CD14-positive monocyte (primary cell): ENCODE measurements around the gene PTGES2. TPM values are rescaled to one million over a fixed set of nuclear protein-coding genes. Genes with fewer than 3 reads are reported as not detected.

Experiments used
- DNase-seq, 3 donors: peaks; one replicate each; pipeline ENCODE4 v3.0.0-alpha.2; 2011 to 2022
- H2AFZ ChIP-seq: 2 replicates; pipeline ENCODE4 v1.6.0; 2012; ENCODE audit warnings: mild to moderate bottlenecking, low read depth, low read length, inconsistent platforms; ENCODE audit not compliant: insufficient read depth, poor library complexity, severe bottlenecking
- H3K27ac ChIP-seq, 2 donors: 1 replicate in 1 of 2; 2 replicates in 1 of 2; pipeline ENCODE4 v1.5.1; 2012 to 2013; ENCODE audit warnings: low read length in 2 of 2, control low read depth in 1 of 2, inconsistent platforms in 1 of 2, low read depth in 1 of 2, mild to moderate bottlenecking in 1 of 2
- H3K27me3 ChIP-seq, 2 donors: one replicate each; pipeline versions ENCODE4 v1.6.0 to v1.6.1; 2011 to 2013; ENCODE audit warnings: low read length in 2 of 2; ENCODE audit not compliant: control insufficient read depth in 2 of 2, insufficient read depth in 2 of 2
- H3K36me3 ChIP-seq, 2 donors: replicated peaks in 1 of 2; 1 replicate in 1 of 2; 2 replicates in 1 of 2; pipeline versions ENCODE4 v1.5.1 to v1.6.1; 2012 to 2013; ENCODE audit warnings: low read length in 2 of 2, control low read depth in 1 of 2, inconsistent platforms in 1 of 2, mild to moderate bottlenecking in 1 of 2; ENCODE audit not compliant: insufficient read depth in 2 of 2, control insufficient read depth in 1 of 2
- H3K4me1 ChIP-seq, 2 donors: 1 replicate in 1 of 2; 2 replicates in 1 of 2; pipeline versions ENCODE4 v1.5.1 to v1.6.1; 2012 to 2013; ENCODE audit warnings: low read length in 2 of 2, control low read depth in 1 of 2, inconsistent platforms in 1 of 2, mild to moderate bottlenecking in 1 of 2, moderate library complexity in 1 of 2; ENCODE audit not compliant: insufficient read depth in 2 of 2, control insufficient read depth in 1 of 2
- H3K4me2 ChIP-seq: replicated peaks from 2 replicates; pipeline ENCODE3; 2012; ENCODE audit warnings: low read length, moderate library complexity, mild to moderate bottlenecking; ENCODE audit not compliant: poor library complexity, severe bottlenecking; ENCODE audit errors: extremely low read depth
- H3K4me3 ChIP-seq, 3 experiments: fragments of 200-600 bp in 1 of 3; sonication (generic) in 1 of 3; replicated peaks in 1 of 3; 1 replicate in 2 of 3; 2 replicates in 1 of 3; pipeline ENCODE4 v1.5.1; 2011 to 2013; ENCODE audit warnings: low read length in 3 of 3, mild to moderate bottlenecking in 3 of 3, control low read depth in 2 of 3, low read depth in 2 of 3, inconsistent platforms in 1 of 3, moderate library complexity in 1 of 3
- H3K79me2 ChIP-seq: 2 replicates; pipeline ENCODE4 v1.6.0; 2012; ENCODE audit warnings: mild to moderate bottlenecking, control low read depth, inconsistent platforms, low read length, moderate library complexity; ENCODE audit not compliant: insufficient read depth
- H3K9ac ChIP-seq: 2 replicates; pipeline ENCODE4 v1.6.0; 2017; ENCODE audit warnings: low read length, mild to moderate bottlenecking; ENCODE audit not compliant: insufficient read depth, poor library complexity, severe bottlenecking
- H3K9me3 ChIP-seq, 2 donors: replicated peaks in 1 of 2; 1 replicate in 1 of 2; 2 replicates in 1 of 2; pipeline versions ENCODE4 v1.5.1 to v1.6.1; 2012 to 2013; ENCODE audit warnings: low read length in 2 of 2, control low read depth in 1 of 2; ENCODE audit not compliant: control insufficient read depth in 1 of 2, insufficient read depth in 1 of 2
- H4K20me1 ChIP-seq: 2 replicates; pipeline ENCODE4 v1.6.0; 2012; ENCODE audit warnings: mild to moderate bottlenecking, low read length, control low read depth, moderate library complexity; ENCODE audit not compliant: insufficient read depth
- H3K27ac Mint-ChIP-seq, 7 donors: one replicate each; pipeline ENCODE4 v1.8.0; 2020; ENCODE audit warnings: mild to moderate bottlenecking in 7 of 7, mixed read lengths in 7 of 7, moderate library complexity in 6 of 7, inconsistent platforms in 2 of 7
- H3K27me3 Mint-ChIP-seq, 3 donors: one replicate each; pipeline ENCODE4 v1.8.0; 2021 to 2022; ENCODE audit warnings: low read depth in 3 of 3, mild to moderate bottlenecking in 3 of 3, mixed read lengths in 3 of 3, moderate library complexity in 3 of 3, inconsistent platforms in 1 of 3
- H3K36me3 Mint-ChIP-seq, 2 donors: one replicate each; pipeline ENCODE4 v1.8.0; 2020; ENCODE audit warnings: mixed read lengths in 2 of 2, inconsistent platforms in 1 of 2, mild to moderate bottlenecking in 1 of 2
- H3K4me1 Mint-ChIP-seq: one replicate; pipeline ENCODE4 v1.8.0; 2020; ENCODE audit warnings: mild to moderate bottlenecking, mixed read lengths
- H3K4me3 Mint-ChIP-seq, 2 donors: one replicate each; pipeline ENCODE4 v1.8.0; 2020; ENCODE audit warnings: mild to moderate bottlenecking in 2 of 2, mixed read lengths in 2 of 2, moderate library complexity in 1 of 2
- H3K9me3 Mint-ChIP-seq, 7 donors: one replicate each; pipeline ENCODE4 v1.8.0; 2020 to 2022; ENCODE audit warnings: mixed read lengths in 7 of 7, mild to moderate bottlenecking in 6 of 7, moderate library complexity in 6 of 7, inconsistent platforms in 2 of 7
- CTCF ChIP-seq: fragments of 200-600 bp; IDR thresholded peaks from one replicate; pipeline ENCODE4 v1.8.0; 2022; ENCODE audit warnings: antibody characterized with exemption, mild to moderate bottlenecking
- WGBS: methylation state at CpG from one replicate; pipeline ENCODE4 v1.1.5; 2013; ENCODE audit warnings: missing lambda C conversion rate; ENCODE audit not compliant: insufficient coverage; 5-methylcytosine and 5-hydroxymethylcytosine counted together
- intact Hi-C, 2 donors: fragments of 100-400 bp; cut with micrococcal nuclease; formaldehyde crosslinking; loops; one replicate each; pipeline versions ENCODE4 v1.15.0 to v1.15.1; 2023
- polyA plus RNA-seq, 3 donors: library from polyadenylated mRNA; depleted of rRNA in 1 of 3; unstranded in 2 of 3; stranded (reverse) in 1 of 3; fragments of 300-500 nt in 2 of 3; fragments of >200 nt in 1 of 3; fragmentation: Illumina TruSeq in 2 of 3; gene quantifications; 1 replicate in 2 of 3; 2 replicates in 1 of 3; pipeline ENCODE4 v1.2.3, GENCODE V29; 2012 to 2021

The PTGES2 gene
- polyA plus RNA-seq, 3 donors, result 42.0 to 71.5 (median 49.4) TPM

- peaks cover 5% of the 10 kb centered on the region for H3K79me2 ChIP-seq
- intact Hi-C loops, result no loop called here
- H3K9me3 ChIP-seq, result no peaks in the 10 kb centered on the region
- peaks cover 34% of the 10 kb centered on the region for H3K4me1 Mint-ChIP-seq
- peaks cover 0 to 5% (median 0%) of the 10 kb centered on the region in 7 donors for H3K9me3 Mint-ChIP-seq
- peaks cover 33 to 45% of the 10 kb centered on the region in 2 donors for H3K4me1 ChIP-seq
- H3K27ac ChIP-seq, result peak overlapping the region in 1 of 2 donors; percentile 7
- H3K4me2 ChIP-seq, result peak overlapping the region; percentile 34
- H4K20me1 ChIP-seq, result peaks cover 24% of the 10 kb centered on the region
- DNase-seq, result peak; percentile 51 to 80 (median 53)
- WGBS, result 73% methylated on average over 11 of the region's 16 CpGs
- peak overlapping the region in 6 of 7 donors; percentile 12 to 88 (median 58) for H3K27ac Mint-ChIP-seq
- peaks cover 35 to 54% of the 10 kb centered on the region in 2 donors for H3K36me3 Mint-ChIP-seq
- peaks cover 34 to 44% of the 10 kb centered on the region in 2 donors for H3K36me3 ChIP-seq
- peak overlapping the region; percentile 27 to 69 for H3K4me3 Mint-ChIP-seq
- H2AFZ ChIP-seq, result no peak overlapping the region
- peaks cover 0 to 6% (median 0%) of the 10 kb centered on the region in 3 donors for H3K27me3 Mint-ChIP-seq
- peak overlapping the region in 1 of 3 experiments; percentile 94 for H3K4me3 ChIP-seq
- no peaks in the 10 kb centered on the region for H3K27me3 ChIP-seq
- TF ChIP-seq CTCF, result peak; percentile 54
- no peak overlapping the region for H3K9ac ChIP-seq
These were observed 2.5 kb downstream of the PTGES2 start for GRCh38 chr9:128124873-128125579.

GRCh38 chr9:128124451-128124850 is 3.1 kb downstream of the PTGES2 start:
- intact Hi-C loops, result no loop called here
- H3K4me1 ChIP-seq, result peaks cover 33 to 45% of the 10 kb centered on the region in 2 donors
- no peak for DNase-seq
- peaks cover 0 to 6% (median 0%) of the 10 kb centered on the region in 3 donors for H3K27me3 Mint-ChIP-seq
- peaks cover 31% of the 10 kb centered on the region for H3K4me1 Mint-ChIP-seq
- peaks cover 0 to 2% (median 0%) of the 10 kb centered on the region in 7 donors for H3K9me3 Mint-ChIP-seq
- WGBS, result 98% methylated on average over 4 of the region's 8 CpGs
- H3K36me3 ChIP-seq, result peaks cover 34 to 44% of the 10 kb centered on the region in 2 donors
- no peak overlapping the region for H3K27ac ChIP-seq
- H3K4me3 ChIP-seq, result no peak overlapping the region
- H3K36me3 Mint-ChIP-seq, result peaks cover 35 to 57% of the 10 kb centered on the region in 2 donors
- H2AFZ ChIP-seq, result no peak overlapping the region
- TF ChIP-seq CTCF, result no peak
- H3K9me3 ChIP-seq, result no peaks in the 10 kb centered on the region
- H3K9ac ChIP-seq, result no peak overlapping the region
- H3K27ac Mint-ChIP-seq, result no peak overlapping the region
- H3K27me3 ChIP-seq, result no peaks in the 10 kb centered on the region
- no peak overlapping the region for H3K4me2 ChIP-seq
- H3K4me3 Mint-ChIP-seq, result no peak overlapping the region
- H4K20me1 ChIP-seq, result peaks cover 24% of the 10 kb centered on the region
- H3K79me2 ChIP-seq, result peaks cover 5% of the 10 kb centered on the region
